ENCODE data around the gene SLC37A1.

The SLC37A1 gene

DNA sequence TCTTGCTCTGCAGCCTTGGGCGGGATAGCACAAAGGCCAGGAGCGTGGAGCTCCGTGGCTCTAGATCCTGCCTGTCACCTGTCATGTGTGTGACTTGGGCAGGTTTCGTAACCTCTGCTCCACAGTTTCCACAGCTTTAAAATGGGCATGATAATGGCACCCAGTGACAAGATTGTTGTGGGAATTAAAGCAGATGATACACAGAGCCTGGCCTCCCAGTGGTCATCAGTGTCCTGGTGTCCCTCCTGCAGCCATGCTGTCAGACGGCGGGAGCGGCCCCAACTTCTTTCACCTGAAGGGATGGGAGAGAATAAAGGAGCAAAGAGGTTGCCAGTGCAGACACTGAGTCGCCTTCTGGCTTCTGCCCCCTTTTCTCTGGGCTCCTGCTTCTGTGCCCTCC lies 61.5 kb downstream of the SLC37A1 start:
- Histone ChIP-seq H3K27ac (ENCODE audit: extremely low read depth, low read depth, low read length) (no peak overlapping the region), H3K4me3 (ENCODE audit: low read depth, low read length) (no peak overlapping the region), H3K36me3 (ENCODE audit: control insufficient read depth in 2 of 2, insufficient read depth in 1 of 2, low read length in 2 of 2) (peaks cover 0 to 11% of the 10 kb centered on the region in 2 experiments; a peak in 1 of 3 replicates), H3K4me1 (ENCODE audit: control insufficient read depth, insufficient read depth, low read length) (no peaks in the 10 kb centered on the region), H3K9me3 (ENCODE audit: control insufficient read depth, insufficient read depth, low read depth, low read length) (no peaks in the 10 kb centered on the region)
- ChIA-PET CTCF (no interaction called here), POLR2A (no interaction called here)
- no peak for TF ChIP-seq WT1 (tag by site-specific recombination; IDR thresholded peaks at IDR 0.05)
- TF ChIP-seq GLIS1 (tag by site-specific recombination; IDR thresholded peaks at IDR 0.05): no peak
- TF ChIP-seq ZNF830 (tag by site-specific recombination; IDR thresholded peaks at IDR 0.05; ENCODE audit: low read depth): no peak
- TF ChIP-seq ZNF324 (tag by site-specific recombination; IDR thresholded peaks at IDR 0.05): no peak
- no peak for TF ChIP-seq ZFP37 (tag by site-specific recombination; IDR thresholded peaks at IDR 0.05)
- TF ChIP-seq ZNF292 (tag by site-specific recombination; IDR thresholded peaks at IDR 0.05; ENCODE audit: borderline replicate concordance, low read depth): no peak
- TF ChIP-seq, protein P1, sequence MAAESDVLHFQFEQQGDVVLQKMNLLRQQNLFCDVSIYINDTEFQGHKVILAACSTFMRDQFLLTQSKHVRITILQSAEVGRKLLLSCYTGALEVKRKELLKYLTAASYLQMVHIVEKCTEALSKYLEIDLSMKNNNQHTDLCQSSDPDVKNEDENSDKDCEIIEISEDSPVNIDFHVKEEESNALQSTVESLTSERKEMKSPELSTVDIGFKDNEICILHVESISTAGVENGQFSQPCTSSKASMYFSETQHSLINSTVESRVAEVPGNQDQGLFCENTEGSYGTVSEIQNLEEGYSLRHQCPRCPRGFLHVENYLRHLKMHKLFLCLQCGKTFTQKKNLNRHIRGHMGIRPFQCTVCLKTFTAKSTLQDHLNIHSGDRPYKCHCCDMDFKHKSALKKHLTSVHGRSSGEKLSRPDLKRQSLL (tag by site-specific recombination; IDR thresholded peaks at IDR 0.05): no peak

DNA sequence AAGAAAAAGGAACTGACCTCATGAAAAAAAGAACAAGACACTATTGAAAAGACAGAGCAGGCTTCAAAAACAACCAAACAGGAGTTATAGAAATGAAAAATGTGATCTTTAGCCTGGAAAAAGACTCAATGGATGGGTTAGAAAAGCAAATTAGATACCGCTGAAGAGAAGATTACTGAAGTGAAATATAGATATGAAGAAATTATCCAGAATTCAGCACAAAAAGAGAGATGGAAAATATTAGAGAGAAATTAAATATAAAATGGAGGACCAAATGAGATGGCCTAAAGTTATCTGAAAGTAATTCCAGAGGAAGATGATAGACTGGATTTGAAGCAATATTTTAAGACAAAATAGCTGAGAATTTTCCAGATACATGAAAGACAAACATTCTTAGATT lies 63.0 kb downstream of the SLC37A1 start:
- TF ChIP-seq ZSCAN30 (tag by site-specific recombination; IDR thresholded peaks at IDR 0.05): no peak
- TF ChIP-seq SETDB1 (IDR thresholded peaks at IDR 0.05; ENCODE audit: insufficient read length, low read length): peak; percentile 66
- CTCF ChIA-PET: interaction anchor here (0.7 kb wide), 1 partner anchor 43 kb away, joined by 4 read pairs; no protein-coding TSS in a partner anchor
- no peaks in the 10 kb centered on the region for H3K4me1 ChIP-seq (ENCODE audit: control insufficient read depth, insufficient read depth, low read length)
- POLR2A ChIA-PET: no interaction called here
- H3K9me3 ChIP-seq (ENCODE audit: control insufficient read depth, insufficient read depth, low read depth, low read length): no peaks in the 10 kb centered on the region
- peaks cover 0 to 6% of the 10 kb centered on the region in 2 experiments; a peak in 1 of 3 replicates for H3K36me3 ChIP-seq (ENCODE audit: control insufficient read depth in 2 of 2, insufficient read depth in 1 of 2, low read length in 2 of 2)
- H3K27ac ChIP-seq (ENCODE audit: extremely low read depth, low read depth, low read length): no peak overlapping the region
- no peak overlapping the region for H3K4me3 ChIP-seq (ENCODE audit: low read depth, low read length)

DNA sequence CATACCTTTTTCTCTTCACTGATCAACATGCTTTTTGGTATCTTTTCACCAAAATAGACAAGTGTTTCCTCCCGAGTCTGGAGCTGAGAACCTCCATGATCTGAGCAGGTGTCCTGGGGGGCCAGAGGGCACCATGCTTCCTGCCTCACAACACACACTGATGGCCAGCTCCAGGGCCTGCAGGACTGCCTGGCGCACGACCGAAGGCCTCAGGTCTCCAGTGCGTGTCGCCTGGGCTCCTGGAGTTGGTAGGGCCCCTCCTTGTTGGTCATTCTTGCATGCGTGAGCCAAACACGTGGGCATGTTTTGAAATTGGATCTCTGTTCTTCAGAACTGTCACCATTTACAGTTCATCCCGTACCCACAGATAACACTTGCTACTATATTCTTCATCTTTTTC lies 64.4 kb downstream of the SLC37A1 start:
- no peaks in the 10 kb centered on the region for H3K9me3 ChIP-seq (ENCODE audit: control insufficient read depth, insufficient read depth, low read depth, low read length)
- no peak overlapping the region for H3K4me3 ChIP-seq (ENCODE audit: low read depth, low read length)
- CTCF ChIA-PET: interaction anchor here (2.3 kb wide), 1 partner anchor 15 kb away, joined by 7 read pairs; no protein-coding TSS in a partner anchor
- H3K36me3 ChIP-seq (ENCODE audit: control insufficient read depth in 2 of 2, insufficient read depth in 1 of 2, low read length in 2 of 2): peaks cover 0 to 6% of the 10 kb centered on the region in 2 experiments; a peak in 1 of 3 replicates
- no peak overlapping the region for H3K27ac ChIP-seq (ENCODE audit: extremely low read depth, low read depth, low read length)
- H3K4me1 ChIP-seq (ENCODE audit: control insufficient read depth, insufficient read depth, low read length): no peaks in the 10 kb centered on the region
- POLR2A ChIA-PET: no interaction called here
- TF ChIP-seq, protein P2, sequence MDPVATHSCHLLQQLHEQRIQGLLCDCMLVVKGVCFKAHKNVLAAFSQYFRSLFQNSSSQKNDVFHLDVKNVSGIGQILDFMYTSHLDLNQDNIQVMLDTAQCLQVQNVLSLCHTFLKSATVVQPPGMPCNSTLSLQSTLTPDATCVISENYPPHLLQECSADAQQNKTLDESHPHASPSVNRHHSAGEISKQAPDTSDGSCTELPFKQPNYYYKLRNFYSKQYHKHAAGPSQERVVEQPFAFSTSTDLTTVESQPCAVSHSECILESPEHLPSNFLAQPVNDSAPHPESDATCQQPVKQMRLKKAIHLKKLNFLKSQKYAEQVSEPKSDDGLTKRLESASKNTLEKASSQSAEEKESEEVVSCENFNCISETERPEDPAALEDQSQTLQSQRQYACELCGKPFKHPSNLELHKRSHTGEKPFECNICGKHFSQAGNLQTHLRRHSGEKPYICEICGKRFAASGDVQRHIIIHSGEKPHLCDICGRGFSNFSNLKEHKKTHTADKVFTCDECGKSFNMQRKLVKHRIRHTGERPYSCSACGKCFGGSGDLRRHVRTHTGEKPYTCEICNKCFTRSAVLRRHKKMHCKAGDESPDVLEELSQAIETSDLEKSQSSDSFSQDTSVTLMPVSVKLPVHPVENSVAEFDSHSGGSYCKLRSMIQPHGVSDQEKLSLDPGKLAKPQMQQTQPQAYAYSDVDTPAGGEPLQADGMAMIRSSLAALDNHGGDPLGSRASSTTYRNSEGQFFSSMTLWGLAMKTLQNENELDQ (tag by site-specific recombination; IDR thresholded peaks at IDR 0.05; ENCODE audit: low read depth): no peak
- TF ChIP-seq, protein P3, sequence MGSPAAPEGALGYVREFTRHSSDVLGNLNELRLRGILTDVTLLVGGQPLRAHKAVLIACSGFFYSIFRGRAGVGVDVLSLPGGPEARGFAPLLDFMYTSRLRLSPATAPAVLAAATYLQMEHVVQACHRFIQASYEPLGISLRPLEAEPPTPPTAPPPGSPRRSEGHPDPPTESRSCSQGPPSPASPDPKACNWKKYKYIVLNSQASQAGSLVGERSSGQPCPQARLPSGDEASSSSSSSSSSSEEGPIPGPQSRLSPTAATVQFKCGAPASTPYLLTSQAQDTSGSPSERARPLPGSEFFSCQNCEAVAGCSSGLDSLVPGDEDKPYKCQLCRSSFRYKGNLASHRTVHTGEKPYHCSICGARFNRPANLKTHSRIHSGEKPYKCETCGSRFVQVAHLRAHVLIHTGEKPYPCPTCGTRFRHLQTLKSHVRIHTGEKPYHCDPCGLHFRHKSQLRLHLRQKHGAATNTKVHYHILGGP (tag by site-specific recombination; IDR thresholded peaks at IDR 0.05): no peak
- TF ChIP-seq, protein P4, sequence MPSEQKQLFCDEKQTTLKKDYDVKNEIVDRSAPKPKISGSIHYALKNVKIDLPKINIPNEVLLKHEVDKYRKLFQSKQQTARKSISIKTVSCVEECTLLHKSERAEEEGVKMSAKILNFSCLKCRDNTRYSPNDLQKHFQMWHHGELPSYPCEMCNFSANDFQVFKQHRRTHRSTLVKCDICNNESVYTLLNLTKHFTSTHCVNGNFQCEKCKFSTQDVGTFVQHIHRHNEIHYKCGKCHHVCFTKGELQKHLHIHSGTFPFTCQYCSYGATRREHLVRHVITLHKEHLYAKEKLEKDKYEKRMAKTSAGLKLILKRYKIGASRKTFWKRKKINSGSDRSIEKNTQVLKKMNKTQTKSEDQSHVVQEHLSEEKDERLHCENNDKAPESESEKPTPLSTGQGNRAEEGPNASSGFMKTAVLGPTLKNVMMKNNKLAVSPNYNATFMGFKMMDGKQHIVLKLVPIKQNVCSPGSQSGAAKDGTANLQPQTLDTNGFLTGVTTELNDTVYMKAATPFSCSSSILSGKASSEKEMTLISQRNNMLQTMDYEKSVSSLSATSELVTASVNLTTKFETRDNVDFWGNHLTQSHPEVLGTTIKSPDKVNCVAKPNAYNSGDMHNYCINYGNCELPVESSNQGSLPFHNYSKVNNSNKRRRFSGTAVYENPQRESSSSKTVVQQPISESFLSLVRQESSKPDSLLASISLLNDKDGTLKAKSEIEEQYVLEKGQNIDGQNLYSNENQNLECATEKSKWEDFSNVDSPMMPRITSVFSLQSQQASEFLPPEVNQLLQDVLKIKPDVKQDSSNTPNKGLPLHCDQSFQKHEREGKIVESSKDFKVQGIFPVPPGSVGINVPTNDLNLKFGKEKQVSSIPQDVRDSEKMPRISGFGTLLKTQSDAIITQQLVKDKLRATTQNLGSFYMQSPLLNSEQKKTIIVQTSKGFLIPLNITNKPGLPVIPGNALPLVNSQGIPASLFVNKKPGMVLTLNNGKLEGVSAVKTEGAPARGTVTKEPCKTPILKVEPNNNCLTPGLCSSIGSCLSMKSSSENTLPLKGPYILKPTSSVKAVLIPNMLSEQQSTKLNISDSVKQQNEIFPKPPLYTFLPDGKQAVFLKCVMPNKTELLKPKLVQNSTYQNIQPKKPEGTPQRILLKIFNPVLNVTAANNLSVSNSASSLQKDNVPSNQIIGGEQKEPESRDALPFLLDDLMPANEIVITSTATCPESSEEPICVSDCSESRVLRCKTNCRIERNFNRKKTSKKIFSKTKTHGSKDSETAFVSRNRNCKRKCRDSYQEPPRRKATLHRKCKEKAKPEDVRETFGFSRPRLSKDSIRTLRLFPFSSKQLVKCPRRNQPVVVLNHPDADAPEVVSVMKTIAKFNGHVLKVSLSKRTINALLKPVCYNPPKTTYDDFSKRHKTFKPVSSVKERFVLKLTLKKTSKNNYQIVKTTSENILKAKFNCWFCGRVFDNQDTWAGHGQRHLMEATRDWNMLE (tag by site-specific recombination; conservative IDR thresholded peaks at IDR 0.05; ENCODE audit: low read depth): no peak
- TF ChIP-seq ZNF785 (tag by site-specific recombination; IDR thresholded peaks at IDR 0.05) (no peak), ZNF133 (tag by site-specific recombination; IDR thresholded peaks at IDR 0.05) (no peak), ZNF426 (tag by site-specific recombination; IDR thresholded peaks at IDR 0.05) (no peak), YY2 (tag by site-specific recombination; IDR thresholded peaks at IDR 0.05) (no peak), ZNF140 (tag by site-specific recombination; IDR thresholded peaks at IDR 0.05) (no peak), REPIN1 (tag by site-specific recombination; IDR thresholded peaks at IDR 0.05; ENCODE audit: low read depth) (no peak)
- TF ChIP-seq, protein P5, sequence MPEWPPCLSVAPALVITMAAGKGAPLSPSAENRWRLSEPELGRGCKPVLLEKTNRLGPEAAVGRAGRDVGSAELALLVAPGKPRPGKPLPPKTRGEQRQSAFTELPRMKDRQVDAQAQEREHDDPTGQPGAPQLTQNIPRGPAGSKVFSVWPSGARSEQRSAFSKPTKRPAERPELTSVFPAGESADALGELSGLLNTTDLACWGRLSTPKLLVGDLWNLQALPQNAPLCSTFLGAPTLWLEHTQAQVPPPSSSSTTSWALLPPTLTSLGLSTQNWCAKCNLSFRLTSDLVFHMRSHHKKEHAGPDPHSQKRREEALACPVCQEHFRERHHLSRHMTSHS (tag by site-specific recombination; IDR thresholded peaks at IDR 0.05): no peak
- TF ChIP-seq, protein P6, sequence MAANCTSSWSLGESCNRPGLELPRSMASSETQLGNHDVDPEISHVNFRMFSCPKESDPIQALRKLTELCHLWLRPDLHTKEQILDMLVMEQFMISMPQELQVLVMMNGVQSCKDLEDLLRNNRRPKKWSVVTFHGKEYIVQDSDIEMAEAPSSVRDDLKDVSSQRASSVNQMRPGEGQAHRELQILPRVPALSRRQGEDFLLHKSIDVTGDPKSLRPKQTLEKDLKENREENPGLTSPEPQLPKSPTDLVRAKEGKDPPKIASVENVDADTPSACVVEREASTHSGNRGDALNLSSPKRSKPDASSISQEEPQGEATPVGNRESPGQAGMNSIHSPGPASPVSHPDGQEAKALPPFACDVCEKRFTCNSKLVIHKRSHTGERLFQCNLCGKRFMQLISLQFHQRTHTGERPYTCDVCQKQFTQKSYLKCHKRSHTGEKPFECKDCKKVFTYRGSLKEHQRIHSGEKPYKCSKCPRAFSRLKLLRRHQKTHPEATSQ (tag by site-specific recombination; IDR thresholded peaks at IDR 0.05): no peak
